HEK293T (cell line): Measurements from ENCODE around the gene GSN.

ENCODE experiments used
- CTCF ChIA-PET: fragments of 350-600 bp; formaldehyde crosslinking; extraction: SDS; loops from one replicate; lab custom pipeline; 2021; ENCODE audit warnings: antibody characterized with exemption, inconsistent platforms; lab: Yijun Ruan, JAX
- POLR2A ChIA-PET: fragments of 350-600 bp; formaldehyde crosslinking; extraction: SDS; loops from one replicate; lab custom pipeline; 2020; ENCODE audit warnings: antibody characterized with exemption, inconsistent platforms; lab: Yijun Ruan, JAX
- DNase-seq: peaks from one replicate; pipeline ENCODE4 v3.0.0; 2012; ENCODE audit warnings: mixed read lengths; ENCODE audit errors: extremely low spot score
- ARNT ChIP-seq: fragments of 450-650 bp; IDR thresholded peaks from 2 replicates; pipeline ENCODE4 v1.6.1; 2017; ENCODE audit warnings: mild to moderate bottlenecking
- BHLHE40 ChIP-seq: fragments of 450-650 bp; IDR thresholded peaks from 2 replicates; pipeline ENCODE4 v1.6.1; 2016; ENCODE audit warnings: mild to moderate bottlenecking, moderate library complexity, borderline replicate concordance
- CTBP1 ChIP-seq: fragments of 450-650 bp; IDR thresholded peaks from 2 replicates; pipeline ENCODE4 v1.6.1; 2016; ENCODE audit warnings: borderline replicate concordance
- ELF4 ChIP-seq: fragments of 450-650 bp; IDR thresholded peaks from 2 replicates; pipeline ENCODE4 v1.6.1; 2017; ENCODE audit warnings: antibody characterized with exemption
- FOXA1 ChIP-seq: fragments of 450-650 bp; IDR thresholded peaks from 2 replicates; pipeline ENCODE4 v1.6.1; 2016; ENCODE audit warnings: mild to moderate bottlenecking
- FOXK2 ChIP-seq: fragments of 450-650 bp; IDR thresholded peaks from 2 replicates; pipeline ENCODE4 v1.6.1; 2016; ENCODE audit warnings: mild to moderate bottlenecking
- FOXM1 ChIP-seq: fragments of 450-650 bp; IDR thresholded peaks from 2 replicates; pipeline ENCODE4 v1.6.1; 2017; ENCODE audit warnings: mild to moderate bottlenecking, borderline replicate concordance
- HDGF ChIP-seq: fragments of 450-650 bp; IDR thresholded peaks from 2 replicates; pipeline ENCODE4 v1.6.1; 2017; ENCODE audit warnings: antibody characterized with exemption, borderline replicate concordance
- L3MBTL2 ChIP-seq: fragments of 450-650 bp; conservative IDR thresholded peaks from 2 replicates; pipeline ENCODE4 v1.6.1; 2016; ENCODE audit warnings: mild to moderate bottlenecking
- LEF1 ChIP-seq: fragments of 450-650 bp; IDR thresholded peaks from 2 replicates; pipeline ENCODE4 v1.6.1; 2017; ENCODE audit warnings: mild to moderate bottlenecking, borderline replicate concordance
- NFRKB ChIP-seq: fragments of 450-650 bp; IDR thresholded peaks from 2 replicates; pipeline ENCODE4 v1.6.1; 2016; ENCODE audit warnings: mild to moderate bottlenecking, moderate library complexity
- PKNOX1 ChIP-seq: fragments of 450-650 bp; IDR thresholded peaks from 2 replicates; pipeline ENCODE4 v1.6.1; 2016
- SP1 ChIP-seq: fragments of 450-650 bp; IDR thresholded peaks from 2 replicates; pipeline ENCODE4 v1.6.1; 2017
- SUZ12 ChIP-seq: fragments of 450-650 bp; IDR thresholded peaks from 2 replicates; pipeline ENCODE4 v1.6.1; 2016; ENCODE audit warnings: mild to moderate bottlenecking
- TARDBP ChIP-seq: fragments of 450-650 bp; IDR thresholded peaks from 2 replicates; pipeline ENCODE4 v1.6.1; 2016
- ZNF384 ChIP-seq: fragments of 450-650 bp; IDR thresholded peaks from 2 replicates; pipeline ENCODE4 v1.6.1; 2016

GSN gene

GRCh38 chr9:121268598-121268850 is 562 bp downstream of the GSN start:
- ChIA-PET CTCF (interaction anchor here (2.5 kb wide), 1 partner anchor 10 kb away, joined by 28 read pairs; no protein-coding TSS in a partner anchor), POLR2A (interaction anchor here (1.0 to 2.2 kb wide), 3 partner anchors 10 to 18 kb away, joined by 3 to 14 read pairs (median 6); no protein-coding TSS in a partner anchor)
- TF ChIP-seq SP1 (no peak), CTBP1 (no peak), NFRKB (no peak), L3MBTL2 (no peak), BHLHE40 (no peak), SUZ12 (no peak), HDGF (no peak), FOXA1 (no peak), ELF4 (no peak), ARNT (no peak), FOXM1 (no peak), FOXK2 (no peak)
- no peak for DNase-seq

- ChIA-PET CTCF (interaction anchor here (1.0 to 2.5 kb wide), 2 partner anchors 9 to 19 kb away, joined by 3 to 28 read pairs; no protein-coding TSS in a partner anchor), POLR2A (interaction anchor here (1.0 to 2.2 kb wide), 2 partner anchors 17 kb away, joined by 3 to 14 read pairs; no protein-coding TSS in a partner anchor)
Measured at GRCh38 chr9:121268851-121269641, 1.1 kb downstream of the GSN start.

DNA sequence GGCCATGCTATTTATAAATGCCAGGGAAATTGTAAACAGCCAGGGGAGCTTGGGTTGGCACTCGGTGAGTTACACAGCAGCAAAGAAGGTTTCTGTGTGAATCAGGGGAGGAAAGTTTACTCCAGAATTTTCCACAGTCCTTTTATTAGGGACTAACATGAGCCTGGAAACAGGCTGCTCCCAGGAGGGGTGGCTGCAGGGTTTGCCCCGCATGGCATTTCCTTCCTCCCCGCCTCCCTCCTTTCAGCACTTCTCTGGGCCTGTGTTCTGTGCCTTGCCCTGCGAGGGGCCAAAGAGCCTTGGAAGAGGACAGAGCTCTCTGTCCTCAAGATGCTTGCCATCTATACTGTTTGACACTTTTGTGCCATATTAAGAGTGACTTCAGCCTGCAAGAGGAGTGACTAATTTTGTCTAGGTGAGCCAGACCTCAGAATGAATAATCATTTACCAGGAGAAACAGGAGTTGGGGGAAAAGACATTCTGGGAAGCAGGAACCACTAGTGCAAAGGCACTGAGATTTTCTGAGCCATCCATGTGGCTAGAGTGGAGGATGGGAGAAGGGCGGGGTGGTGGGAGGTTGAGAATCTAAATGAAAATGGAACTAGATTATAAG is 1.8 kb downstream of the GSN start:
- no peak for DNase-seq
- CTCF ChIA-PET: interaction anchor here (1.0 to 2.5 kb wide), 2 partner anchors 8 to 18 kb away, joined by 3 to 28 read pairs; no protein-coding TSS in a partner anchor
- no peak for TF ChIP-seq FOXA1
- no peak for TF ChIP-seq LEF1
- no peak for TF ChIP-seq SUZ12
- no peak for TF ChIP-seq FOXM1
- TF ChIP-seq SP1: no peak
- TF ChIP-seq HDGF: no peak
- TF ChIP-seq TARDBP: no peak
- TF ChIP-seq CTBP1: no peak
- no peak for TF ChIP-seq L3MBTL2
- TF ChIP-seq BHLHE40: no peak
- TF ChIP-seq PKNOX1: no peak
- no peak for TF ChIP-seq FOXK2
- POLR2A ChIA-PET: no interaction called here

More at GRCh38 chr9:121268851-121269641, 1.1 kb downstream of the GSN start:
- no peak for DNase-seq
- TF ChIP-seq SP1: no peak
- TF ChIP-seq FOXK2: no peak
- no peak for TF ChIP-seq ELF4
- no peak for TF ChIP-seq SUZ12
- no peak for TF ChIP-seq TARDBP
- TF ChIP-seq PKNOX1: no peak
- no peak for TF ChIP-seq LEF1
- no peak for TF ChIP-seq FOXM1
- TF ChIP-seq ZNF384: no peak
- no peak for TF ChIP-seq HDGF
- TF ChIP-seq CTBP1: no peak

DNA sequence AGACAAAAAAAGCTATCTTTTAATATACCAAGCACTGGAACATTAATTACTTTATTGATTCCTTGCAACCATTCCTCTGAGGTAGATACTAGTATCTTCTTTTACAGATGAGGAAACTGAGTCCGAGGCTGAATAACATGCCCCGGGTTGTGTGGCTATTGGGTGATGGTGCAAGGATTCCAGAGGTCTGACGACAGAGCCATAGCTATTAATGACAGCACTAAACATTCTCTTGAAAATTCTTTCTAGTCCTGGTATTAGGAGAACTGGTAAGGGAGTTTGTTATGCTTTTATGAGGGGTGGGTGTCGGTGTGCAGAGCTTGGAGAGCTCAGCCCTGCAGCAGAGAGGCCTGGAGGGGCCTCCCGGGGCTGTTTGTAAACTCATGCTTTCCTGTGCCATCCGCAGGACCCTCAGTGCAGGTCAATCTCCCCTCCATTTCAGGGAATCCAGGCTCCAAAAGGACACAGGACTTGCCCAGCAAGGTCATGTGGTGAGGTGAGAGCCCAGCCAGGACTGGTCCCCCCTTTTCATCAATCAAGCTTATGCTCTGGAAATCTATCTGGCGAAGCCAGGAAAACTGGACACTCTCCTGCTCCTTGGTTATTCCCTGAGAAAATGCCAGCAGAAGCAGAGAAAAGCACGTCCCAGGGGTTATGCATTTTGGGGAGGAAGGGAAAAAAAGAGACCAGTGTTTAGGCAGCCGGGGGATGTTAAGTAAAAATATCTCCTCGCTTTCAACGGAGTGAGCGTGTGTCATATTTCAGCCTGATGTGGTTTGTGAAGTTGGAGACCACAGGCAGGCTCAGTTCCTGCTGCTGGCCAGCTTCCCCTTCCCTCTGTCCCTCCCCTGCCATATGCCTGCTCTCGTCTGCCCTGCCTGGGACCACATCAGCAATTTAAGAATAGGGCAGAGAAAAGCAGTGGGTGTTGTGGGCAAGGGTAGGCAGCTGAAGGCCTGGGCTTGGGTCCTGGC is 3.7 kb downstream of the GSN start:
- no peak for DNase-seq
- ChIA-PET CTCF (interaction anchor here (1.6 kb wide), 1 partner anchor 9 kb away, joined by 3 read pairs; no protein-coding TSS in a partner anchor), POLR2A (no interaction called here)
- no peak for TF ChIP-seq PKNOX1
- TF ChIP-seq CTBP1: no peak
- TF ChIP-seq FOXA1: no peak
- no peak for TF ChIP-seq ELF4
- TF ChIP-seq FOXM1: no peak
- TF ChIP-seq L3MBTL2: no peak
- TF ChIP-seq SP1: no peak
- no peak for TF ChIP-seq FOXK2
- no peak for TF ChIP-seq BHLHE40
- no peak for TF ChIP-seq TARDBP
- TF ChIP-seq SUZ12: no peak
- TF ChIP-seq LEF1: no peak

DNA sequence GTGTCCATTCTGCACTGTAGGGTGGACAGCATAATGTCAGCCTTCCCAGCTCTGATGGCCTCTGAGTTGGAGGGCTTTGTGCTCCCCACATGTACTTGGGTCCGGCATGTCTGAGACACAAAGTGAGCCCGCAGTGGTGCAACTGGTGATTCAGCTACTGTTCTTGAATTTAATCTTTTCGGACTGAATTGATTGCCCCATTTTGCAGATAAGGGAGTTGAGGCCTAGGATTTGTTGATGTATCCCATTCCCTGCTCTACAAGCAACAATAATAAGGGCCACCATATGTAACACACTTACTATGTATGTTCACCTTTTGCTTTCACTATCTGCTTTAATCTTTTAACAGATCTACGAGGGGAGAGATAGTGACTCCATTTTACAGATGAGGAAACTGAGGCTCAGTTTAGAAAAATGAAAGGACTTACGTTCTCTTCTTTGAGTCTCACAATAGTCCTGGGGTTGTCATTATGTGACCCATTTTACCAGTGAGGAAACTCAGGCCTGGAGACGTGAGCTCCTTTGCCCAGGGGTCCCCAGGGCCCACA is 4.5 kb downstream of the GSN start:
- no peak for DNase-seq
- CTCF ChIA-PET: interaction anchor here (1.6 kb wide), 1 partner anchor 8 kb away, joined by 3 read pairs; no protein-coding TSS in a partner anchor
- POLR2A ChIA-PET: no interaction called here
- TF ChIP-seq L3MBTL2 (no peak), FOXA1 (no peak), ARNT (no peak), FOXK2 (no peak), FOXM1 (no peak), NFRKB (no peak), ZNF384 (no peak), HDGF (no peak), SUZ12 (no peak), SP1 (no peak), BHLHE40 (no peak), PKNOX1 (no peak), ELF4 (no peak), TARDBP (no peak), LEF1 (no peak)
